Measurements from ENCODE around the gene TRIP13.
"Not testable (repeated sequence)": the region's sequence is repeated elsewhere in the genome, so short reads cannot be mapped to it uniquely, and the experiment has no call there.

Gene TRIP13
- total RNA-seq = 0.96 to 13.4 (median 1.5) reads per million in 3 experiments

DNA sequence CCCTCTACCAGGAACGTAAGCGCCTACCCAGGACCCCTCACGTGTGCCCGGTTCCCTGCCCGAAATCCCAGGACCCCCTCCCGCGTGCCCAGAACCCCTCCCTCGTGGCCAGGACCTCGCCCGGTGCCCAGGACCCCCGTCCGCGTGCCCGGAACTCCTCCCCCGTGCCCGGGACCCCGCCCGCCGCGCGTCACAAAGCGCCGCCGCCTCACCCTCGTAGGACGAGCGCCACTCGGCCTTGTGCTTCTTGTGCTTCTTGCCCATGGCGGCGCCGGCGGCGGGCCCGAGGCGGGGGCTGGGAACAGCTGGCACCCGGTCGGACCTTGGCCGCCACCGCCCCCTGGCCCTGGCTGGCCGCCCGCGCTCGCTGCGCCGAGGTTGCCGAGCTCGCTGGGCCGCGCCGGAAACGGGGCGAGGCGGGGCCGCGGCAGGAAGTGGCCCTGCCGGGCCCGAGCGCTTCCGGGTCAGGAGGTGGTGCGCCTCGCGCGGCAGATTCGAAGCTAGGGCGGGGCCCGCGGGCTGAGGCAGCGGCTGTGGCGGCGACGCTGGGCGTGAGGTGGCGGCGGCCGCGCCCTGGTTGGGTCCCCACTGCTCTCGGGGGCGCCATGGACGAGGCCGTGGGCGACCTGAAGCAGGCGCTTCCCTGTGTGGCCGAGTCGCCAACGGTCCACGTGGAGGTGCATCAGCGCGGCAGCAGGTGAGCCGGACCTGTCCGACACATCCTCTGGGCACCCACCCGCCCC lies at the start of gene TRIP13, which contains the start of gene BRD9:
Gene TRIP13, plus strand, starts transcription at position 491 of the 743 bp plus-strand sequence. Its CDS starts 115 bp downstream, at position 606.
Gene BRD9, minus strand, starts transcription at position 408 of the 743 bp plus-strand sequence. Its CDS starts 144 bp downstream, at position 264.
- DNase-seq = peak; percentile 85

DNA sequence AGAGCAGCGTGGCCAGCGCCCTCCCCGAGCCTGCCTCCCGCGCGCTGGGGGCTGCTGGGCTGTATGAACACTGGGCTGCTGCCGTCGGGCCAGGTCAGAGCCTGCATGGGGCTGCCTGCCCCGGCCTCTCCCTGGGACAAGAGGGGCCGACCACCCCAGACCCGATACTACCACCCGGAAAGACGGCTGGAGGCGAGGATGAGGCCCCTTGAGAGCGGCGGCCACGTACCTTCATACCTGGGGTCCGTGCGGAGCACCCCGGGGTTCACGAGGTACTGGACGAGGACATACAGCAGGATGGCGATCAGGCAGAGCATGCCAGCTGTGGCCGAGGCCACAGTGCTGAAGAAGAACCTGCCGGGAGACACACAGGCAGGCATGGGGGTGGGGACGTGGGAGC lies 49.3 kb upstream of the TRIP13 start:
- DNase-seq = not testable (repeated sequence)

DNA sequence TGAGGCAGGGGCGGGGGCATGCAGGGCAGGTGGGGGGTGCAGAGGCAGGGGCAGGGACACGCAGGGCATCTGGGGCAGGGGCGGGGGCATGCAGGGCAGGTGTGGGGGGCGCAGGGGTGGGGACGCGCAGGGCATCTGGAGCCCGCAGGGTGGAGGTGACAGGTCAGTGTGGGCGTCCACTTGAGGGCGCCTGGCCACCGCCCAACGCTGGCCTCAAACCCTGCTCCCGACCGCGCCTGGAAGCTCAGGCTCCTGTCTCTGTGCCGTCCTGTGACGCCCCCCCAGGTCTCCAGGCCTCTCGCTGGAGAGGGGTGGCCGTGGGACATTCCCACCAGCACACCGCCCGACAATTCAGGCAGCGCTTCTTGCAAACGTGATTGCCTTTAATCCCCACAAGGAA lies 48.8 kb upstream of the TRIP13 start:
- not testable (repeated sequence) for DNase-seq

GRCh38 chr5:844426-844825 lies 48.3 kb upstream of the TRIP13 start:
- not testable (repeated sequence) for DNase-seq

DNA sequence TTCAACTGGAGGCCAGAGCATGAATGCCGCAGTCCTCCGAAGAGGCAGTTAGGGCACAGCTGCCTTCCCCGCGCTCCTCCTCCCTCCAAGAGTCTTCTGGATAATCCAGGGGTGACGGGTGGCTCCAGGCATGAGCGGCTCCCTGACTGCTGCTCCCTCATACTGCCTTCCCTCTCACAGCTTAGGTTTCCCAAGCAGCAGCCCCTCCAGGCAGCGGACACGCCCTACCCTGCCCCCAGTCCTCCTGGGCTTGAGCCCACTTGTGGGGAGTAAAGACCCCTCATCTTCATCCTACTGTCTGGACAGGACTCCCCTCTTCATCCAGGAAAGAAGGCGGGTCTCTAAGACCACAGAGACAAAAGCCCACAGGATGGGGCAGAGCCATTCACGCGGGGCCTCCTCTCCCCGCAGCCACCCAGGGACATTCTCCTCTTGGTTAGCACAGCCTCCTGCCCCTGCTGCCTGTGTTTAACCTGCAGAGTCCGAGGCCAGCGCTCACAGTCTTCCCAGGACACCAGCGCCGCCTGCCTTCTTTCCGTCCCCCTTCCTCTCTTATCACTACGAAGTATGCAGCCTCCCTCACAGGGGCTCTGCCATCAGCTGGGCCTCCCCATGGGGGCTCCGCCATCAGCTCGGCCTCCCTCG lies 47.5 kb upstream of the TRIP13 start:
- not testable (repeated sequence) for DNase-seq

- DNase-seq = not testable (repeated sequence)
These were observed 46.7 kb upstream of the TRIP13 start for GRCh38 chr5:845676-846601.

GRCh38 chr5:846602-847091 lies 46.0 kb upstream of the TRIP13 start:
- DNase-seq = not testable (repeated sequence)

DNA sequence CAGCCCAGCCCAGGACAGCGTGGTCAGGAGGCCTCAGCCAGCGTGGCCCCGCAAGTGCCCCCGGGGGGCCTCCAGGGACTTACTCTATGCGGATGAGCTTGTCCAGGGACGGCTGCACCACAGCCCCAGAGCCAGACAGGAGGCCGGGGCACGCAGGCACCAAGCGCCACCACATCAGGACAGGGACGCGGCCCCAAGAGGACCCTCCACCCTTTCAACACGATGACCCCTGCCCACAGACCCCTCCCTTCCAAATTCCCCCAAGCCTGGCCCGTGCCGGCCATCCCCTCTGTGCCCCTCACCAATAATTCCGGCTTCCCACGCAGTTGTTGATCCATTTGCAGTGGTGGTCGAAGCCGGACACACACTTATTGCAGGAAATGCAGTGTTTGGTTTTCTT lies 45.5 kb upstream of the TRIP13 start:
- not testable (repeated sequence) for DNase-seq

- not testable (repeated sequence) for DNase-seq
These were observed 44.9 kb upstream of the TRIP13 start for GRCh38 chr5:847736-848135.

DNA sequence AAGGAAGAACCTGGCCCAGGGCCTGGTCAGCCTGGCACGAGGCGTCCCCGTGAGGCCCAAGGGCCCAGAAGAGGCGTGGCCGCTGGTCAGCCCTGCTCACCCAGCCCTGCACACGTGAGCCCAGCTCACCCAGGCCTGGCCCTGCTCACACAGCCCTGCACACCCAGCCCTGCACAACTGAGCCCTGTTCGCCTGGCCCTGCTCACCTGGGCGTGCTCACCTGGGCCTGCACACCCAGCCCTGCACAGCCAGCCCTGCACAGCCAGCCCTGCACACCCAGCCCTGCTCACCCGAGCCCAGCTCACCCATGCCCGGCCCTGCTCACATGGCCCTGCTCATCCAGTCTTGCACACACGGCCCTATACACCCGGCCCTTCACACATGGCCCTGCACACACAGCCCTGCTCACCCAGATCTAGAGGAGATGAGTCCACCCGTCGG lies 44.0 kb upstream of the TRIP13 start:
- DNase-seq = no peak

DNA sequence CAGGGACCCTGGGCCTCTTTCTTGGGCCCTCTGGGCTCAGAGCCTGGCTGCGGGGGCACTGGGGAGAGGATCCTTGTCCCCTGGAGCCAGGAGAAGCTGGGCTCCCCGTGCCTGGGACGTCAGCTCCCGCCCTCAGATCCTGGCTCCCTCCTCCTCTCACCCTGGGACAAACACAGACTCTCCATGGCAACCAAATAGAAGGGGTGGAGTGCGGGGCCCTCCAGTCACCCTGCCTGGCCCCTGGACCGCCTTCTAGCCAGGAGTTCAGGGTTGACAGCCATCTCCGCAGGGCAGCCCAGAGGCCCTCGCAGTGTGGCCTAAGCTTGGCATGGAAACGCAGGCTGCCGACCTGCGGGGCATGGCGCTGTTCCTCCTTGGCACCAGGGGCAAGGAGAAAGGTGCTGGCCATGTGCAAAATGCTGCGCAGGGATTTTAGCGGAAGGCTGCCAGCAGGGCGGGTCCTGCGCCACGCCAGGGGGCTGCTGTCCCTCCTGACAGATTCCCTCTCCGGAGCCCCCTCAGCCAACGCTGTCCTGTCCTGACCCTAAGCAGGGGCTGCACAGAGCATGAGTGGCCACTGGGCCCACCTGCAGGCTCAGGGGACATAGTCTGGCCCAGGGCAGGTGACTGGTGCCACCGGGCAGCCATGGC lies 42.9 kb upstream of the TRIP13 start:
- no peak for DNase-seq

DNA sequence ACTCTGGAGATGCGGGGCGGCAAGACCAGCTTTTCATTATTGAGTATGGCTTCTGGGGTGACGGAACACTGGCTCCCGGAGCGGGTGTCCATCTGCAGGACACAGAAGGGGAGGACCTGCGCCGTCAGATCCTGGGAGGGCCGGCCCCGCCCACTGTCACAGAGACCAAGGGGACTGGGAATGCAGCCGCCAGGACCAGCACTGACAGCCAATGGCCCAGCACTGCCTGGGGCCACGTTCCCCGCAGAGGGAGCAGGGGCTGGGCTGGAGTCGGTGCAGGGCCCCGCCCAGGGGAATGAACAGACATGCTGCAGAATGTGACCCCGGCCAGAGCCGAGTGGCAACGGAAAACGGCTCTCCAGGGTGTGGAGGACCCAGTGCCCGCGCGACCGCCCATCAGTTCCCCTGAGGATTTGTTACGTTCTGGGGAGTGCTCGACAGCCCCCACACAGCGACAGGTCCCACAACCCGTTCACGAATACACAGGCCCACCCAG lies 42.1 kb upstream of the TRIP13 start, which contains the start of gene ZDHHC11:
Gene ZDHHC11, minus strand, starts transcription at position 476 of the 496 bp plus-strand sequence. Its CDS starts 384 bp downstream, at position 92.
- no peak for DNase-seq

DNA sequence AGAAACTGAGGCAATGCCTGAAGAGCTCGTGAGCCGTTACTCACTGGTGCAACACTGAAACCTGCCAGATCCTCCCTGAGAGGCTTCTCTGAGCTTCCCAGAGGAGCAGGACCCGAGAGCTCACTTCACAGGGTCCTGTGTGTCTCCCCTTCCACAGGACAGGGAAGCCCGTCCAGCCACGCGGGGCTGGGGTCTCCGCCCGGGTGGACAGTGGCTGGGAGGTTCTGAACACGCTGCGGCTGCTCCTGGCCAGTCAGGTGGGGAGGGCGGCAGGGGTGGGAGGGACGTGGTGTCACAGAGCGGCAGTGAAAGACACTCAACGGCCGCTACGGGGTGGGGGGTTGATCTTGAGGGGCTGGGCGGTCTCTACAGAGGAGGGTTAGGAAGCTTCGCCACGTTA lies 41.6 kb upstream of the TRIP13 start:
- DNase-seq = no peak

DNA sequence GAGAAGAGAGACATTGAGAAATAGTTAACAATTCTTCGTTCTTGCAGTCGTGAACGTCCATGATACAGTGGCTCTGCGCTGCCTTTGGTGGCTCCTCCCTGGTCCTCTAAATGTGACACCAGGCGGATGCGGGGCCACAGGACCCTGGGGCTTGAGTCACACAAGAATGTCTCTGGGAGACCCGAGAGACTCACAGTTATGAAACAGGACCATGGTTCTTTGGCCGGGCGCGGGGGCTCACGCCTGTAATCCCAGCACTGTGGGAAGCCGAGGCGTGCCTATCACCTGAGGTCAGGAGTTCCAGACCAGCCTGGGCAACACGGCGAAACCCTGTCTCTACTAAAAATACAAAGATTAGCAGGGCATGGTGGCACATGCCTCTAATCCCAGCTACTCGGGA lies 41.1 kb upstream of the TRIP13 start:
- DNase-seq = no peak

GRCh38 chr5:852018-852417 lies 40.7 kb upstream of the TRIP13 start:
- no peak for DNase-seq

- no peak for DNase-seq
These were observed 40.0 kb upstream of the TRIP13 start for GRCh38 chr5:852431-853401.

- DNase-seq = not testable (repeated sequence)
These were observed 39.1 kb upstream of the TRIP13 start for GRCh38 chr5:853416-854090.

- DNase-seq = no peak
These were observed 38.5 kb upstream of the TRIP13 start for GRCh38 chr5:854217-854616.

DNA sequence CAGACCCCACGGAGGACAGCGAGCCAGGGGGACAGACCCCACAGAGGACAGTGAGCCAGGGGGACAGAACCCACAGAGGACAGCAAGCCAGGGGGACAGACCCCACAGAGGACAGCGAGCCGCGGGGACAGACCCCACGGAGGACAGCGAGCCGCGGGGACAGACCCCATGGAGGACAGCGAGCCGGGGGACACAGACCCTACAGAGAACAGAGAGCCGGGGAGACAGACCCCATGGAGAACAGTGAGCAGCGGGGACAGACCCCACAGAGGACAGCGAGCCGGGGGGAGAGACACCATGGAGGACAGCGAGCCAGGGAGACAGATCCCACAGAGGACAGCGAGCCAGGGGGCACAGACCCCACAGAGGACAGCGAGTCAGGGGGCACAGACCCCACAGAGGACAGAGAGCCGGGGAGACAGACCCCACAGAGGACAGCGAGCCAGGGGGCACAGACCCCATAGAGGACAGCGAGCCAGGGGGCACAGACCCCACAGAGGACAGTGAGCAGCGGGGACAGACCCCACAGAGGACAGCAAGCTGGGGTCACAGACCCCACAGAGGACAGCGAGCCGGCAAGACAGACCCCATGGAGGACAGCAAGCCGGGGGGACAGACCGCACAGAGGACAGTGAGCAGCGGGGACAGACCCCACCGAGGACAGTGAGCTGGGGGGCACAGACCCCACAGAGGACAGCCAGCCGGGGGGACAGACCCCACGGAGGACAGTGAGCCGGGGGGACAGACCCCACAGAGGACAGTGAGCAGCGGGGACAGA lies 37.5 kb upstream of the TRIP13 start:
- no peak for DNase-seq
